ENCODE measurements around the gene SEMA4B.
"Not testable (repeated sequence)": the region's sequence is repeated elsewhere in the genome, so short reads cannot be mapped to it uniquely, and the experiment has no call there.

The SEMA4B gene, protein sequence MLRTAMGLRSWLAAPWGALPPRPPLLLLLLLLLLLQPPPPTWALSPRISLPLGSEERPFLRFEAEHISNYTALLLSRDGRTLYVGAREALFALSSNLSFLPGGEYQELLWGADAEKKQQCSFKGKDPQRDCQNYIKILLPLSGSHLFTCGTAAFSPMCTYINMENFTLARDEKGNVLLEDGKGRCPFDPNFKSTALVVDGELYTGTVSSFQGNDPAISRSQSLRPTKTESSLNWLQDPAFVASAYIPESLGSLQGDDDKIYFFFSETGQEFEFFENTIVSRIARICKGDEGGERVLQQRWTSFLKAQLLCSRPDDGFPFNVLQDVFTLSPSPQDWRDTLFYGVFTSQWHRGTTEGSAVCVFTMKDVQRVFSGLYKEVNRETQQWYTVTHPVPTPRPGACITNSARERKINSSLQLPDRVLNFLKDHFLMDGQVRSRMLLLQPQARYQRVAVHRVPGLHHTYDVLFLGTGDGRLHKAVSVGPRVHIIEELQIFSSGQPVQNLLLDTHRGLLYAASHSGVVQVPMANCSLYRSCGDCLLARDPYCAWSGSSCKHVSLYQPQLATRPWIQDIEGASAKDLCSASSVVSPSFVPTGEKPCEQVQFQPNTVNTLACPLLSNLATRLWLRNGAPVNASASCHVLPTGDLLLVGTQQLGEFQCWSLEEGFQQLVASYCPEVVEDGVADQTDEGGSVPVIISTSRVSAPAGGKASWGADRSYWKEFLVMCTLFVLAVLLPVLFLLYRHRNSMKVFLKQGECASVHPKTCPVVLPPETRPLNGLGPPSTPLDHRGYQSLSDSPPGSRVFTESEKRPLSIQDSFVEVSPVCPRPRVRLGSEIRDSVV

GRCh38 chr15:90201130-90201943 lies at the start of gene SEMA4B:
TSS of gene SEMA4B (plus strand) at chr15:90201330. CDS start at chr15:90201579, 249 bp downstream.
- peak; percentile 63 for DNase-seq (ENCODE audit: low spot score)

DNA sequence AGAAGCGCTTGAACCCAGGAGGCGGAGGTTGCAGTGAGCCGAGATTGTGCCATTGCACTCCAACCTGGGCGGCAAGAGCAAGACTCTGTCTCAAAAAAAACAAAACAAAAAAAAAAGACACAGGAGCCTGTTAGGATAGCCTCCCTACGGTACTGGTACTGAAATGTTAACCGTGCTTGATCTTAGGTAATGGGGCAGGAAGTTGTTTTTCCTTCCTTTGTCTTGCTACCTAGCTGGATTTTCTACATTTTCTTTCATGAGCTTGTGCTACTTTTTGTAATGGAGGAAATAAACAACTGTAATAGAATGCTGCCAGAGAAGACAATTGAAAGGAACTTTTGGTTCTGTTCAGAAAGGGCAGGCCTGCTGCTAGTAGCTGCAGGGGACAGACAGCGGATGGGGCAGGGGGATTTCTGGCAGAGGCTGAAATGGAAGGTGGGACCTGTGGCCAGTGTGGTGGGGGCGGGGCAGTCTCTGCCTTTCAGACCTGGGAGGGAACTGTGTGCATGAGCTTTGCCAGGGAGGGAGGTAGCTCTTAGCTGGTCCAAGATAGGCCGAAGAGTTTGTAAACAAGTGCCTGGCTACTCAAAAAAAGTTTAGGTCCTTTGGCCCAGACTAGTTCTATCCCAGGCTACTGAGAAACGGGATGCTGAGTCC lies 49.0 kb upstream of the SEMA4B start:
- no peak for DNase-seq (ENCODE audit: low spot score)

DNA sequence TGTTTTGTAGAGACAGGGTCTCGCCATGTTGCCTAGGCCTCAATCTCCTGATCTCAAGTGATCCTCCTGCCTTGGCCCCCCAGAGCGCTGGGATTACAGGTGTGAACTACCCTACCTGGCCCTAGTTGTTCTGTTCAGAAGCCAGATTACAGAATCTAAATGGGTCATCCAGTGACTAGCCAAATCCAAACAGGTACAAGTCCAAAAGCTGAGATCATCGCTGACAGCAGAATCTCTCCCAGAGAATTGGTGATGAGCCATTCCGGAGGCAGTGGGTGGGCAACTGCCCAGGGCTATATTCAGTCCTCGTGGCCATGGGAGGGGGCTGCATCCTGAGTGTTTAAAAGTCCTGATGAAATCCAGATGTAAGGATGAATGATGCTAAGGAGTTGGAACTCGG lies 47.5 kb upstream of the SEMA4B start:
- DNase-seq (ENCODE audit: low spot score) = no peak

- DNase-seq (ENCODE audit: low spot score) = no peak
Measured at GRCh38 chr15:90154246-90154645, 46.9 kb upstream of the SEMA4B start.

- no peak for DNase-seq (ENCODE audit: low spot score)
Measured at GRCh38 chr15:90154861-90155626, 46.1 kb upstream of the SEMA4B start.

- no peak for DNase-seq (ENCODE audit: low spot score)
Measured at GRCh38 chr15:90159213-90159612, 41.9 kb upstream of the SEMA4B start.

- no peak for DNase-seq (ENCODE audit: low spot score)
Measured at GRCh38 chr15:90160781-90161727, 40.1 kb upstream of the SEMA4B start.

- no peak for DNase-seq (ENCODE audit: low spot score)
Measured at GRCh38 chr15:90161950-90162361, 39.2 kb upstream of the SEMA4B start.

DNA sequence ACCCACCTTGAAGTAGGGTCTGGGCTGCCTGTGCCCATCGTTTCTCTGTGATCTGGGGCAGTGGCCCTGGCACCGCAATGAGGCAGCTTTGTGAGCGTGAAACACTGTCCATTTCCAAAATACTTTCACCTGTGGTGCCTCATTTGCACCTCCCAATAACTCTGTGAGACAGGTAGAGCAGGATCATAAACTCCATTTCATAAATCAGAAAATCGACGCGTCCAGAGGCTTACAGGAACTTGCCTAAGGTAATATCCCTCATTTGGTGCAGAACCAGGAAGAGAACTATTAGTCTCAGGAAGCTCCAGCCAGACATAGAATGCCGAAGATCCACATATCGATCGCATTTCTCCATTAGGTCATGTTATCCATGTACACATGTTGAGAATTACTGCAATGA lies 38.2 kb upstream of the SEMA4B start:
- no peak for DNase-seq (ENCODE audit: low spot score)

DNA sequence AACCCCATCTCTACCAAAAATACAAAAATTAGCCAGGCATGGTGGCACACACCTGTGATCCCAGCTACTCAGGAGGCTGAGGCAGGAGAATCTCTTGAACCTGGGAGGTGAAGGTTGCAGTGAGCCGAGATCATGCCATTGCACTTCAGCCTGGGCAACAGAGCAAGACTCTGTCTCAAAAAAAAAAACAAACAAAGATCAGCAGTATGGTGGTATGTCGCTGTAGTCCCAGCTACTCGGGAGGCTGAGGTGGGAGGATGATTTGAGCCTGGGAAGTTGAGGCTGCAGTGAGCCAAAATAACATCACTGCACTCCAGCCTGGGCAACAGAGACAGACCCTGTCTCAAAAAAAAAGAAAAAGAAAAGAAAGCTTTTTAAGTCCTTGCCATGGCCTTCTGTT lies 36.9 kb upstream of the SEMA4B start:
- DNase-seq (ENCODE audit: low spot score) = not testable (repeated sequence)

DNA sequence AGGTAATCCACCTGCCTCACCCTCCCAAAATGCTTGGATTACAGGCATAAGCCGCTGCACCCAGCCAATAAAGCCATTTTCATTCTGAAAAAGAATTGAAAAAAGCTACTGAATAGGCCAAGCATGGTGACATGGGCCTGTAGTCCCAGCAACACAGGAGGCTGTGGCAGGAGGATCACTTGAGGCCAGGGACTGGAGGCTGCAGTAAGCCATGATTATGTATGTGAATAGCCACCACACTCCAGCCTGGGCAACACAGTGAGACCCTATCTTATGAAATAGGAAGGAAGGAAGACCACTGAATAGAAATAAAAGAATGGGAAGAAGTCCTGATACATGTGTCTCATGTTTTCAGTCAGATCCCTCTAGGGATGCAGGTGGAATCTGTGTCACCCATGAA lies 36.0 kb upstream of the SEMA4B start:
- DNase-seq (ENCODE audit: low spot score) = no peak

- DNase-seq (ENCODE audit: low spot score) = peak; percentile 99
Measured at GRCh38 chr15:90165659-90166489, 35.3 kb upstream of the SEMA4B start.

DNA sequence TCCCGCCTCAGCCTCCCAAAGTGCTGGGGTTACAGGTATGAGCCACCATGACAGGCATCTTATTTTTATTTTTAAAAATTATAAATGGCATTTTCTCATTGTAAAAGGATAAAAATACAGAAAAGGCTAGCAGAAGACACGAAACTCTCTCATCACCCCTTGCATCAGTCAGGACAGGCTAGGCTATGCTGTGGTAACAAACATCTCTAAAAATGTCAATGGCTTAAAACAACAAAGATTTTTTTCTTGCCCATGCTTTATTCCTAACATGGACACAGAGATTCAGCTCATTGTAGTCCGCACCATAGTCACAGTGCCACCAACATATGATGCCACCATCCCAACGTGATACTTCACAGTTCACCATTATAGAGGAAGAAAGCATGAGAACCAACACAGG lies 34.0 kb upstream of the SEMA4B start:
- DNase-seq (ENCODE audit: low spot score) = no peak

GRCh38 chr15:90171623-90172022 lies 29.5 kb upstream of the SEMA4B start:
- DNase-seq (ENCODE audit: low spot score) = no peak

- DNase-seq (ENCODE audit: low spot score) = no peak
Measured at GRCh38 chr15:90173372-90173771, 27.8 kb upstream of the SEMA4B start.

GRCh38 chr15:90174140-90174875 lies 26.8 kb upstream of the SEMA4B start:
- no peak for DNase-seq (ENCODE audit: low spot score)

DNA sequence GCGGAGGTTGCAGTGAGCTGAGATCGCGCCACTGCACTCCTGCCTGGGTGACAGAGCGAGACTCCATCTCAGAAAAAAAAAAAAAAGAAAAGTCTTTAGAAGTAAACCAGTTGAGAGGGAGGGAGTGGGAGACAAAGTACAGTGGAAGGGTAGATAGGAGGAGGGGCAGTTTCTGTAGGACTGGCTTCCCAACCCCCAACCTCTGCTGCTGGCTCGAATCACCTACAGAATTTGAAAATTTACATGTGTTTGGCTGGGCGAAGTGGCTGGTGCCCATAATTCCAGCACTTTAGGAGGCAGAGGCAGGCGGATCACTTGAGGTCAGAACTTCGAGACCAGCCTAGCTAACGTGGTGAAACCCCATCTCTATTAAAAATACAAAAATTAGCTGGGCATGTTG lies 24.1 kb upstream of the SEMA4B start:
- no peak for DNase-seq (ENCODE audit: low spot score)
